Endothelial cell of umbilical vein (primary cell): ENCODE results near the gene DPF3. TPM values are rescaled to one million over a fixed set of nuclear protein-coding genes. Genes with fewer than 3 reads are reported as not detected.

Experiments
- BruUV-seq: library from RNA; stranded (reverse); fragments of 400-500 nt; replicated peaks from 2 replicates; lab custom pipeline; 2021; lab: Mats Ljungman, UMichigan
- CTCF ChIA-PET: fragments of 300-600, 350-600 bp; sonication (Branson Sonifier 250); formaldehyde crosslinking; loops from one replicate; lab custom pipeline; 2021; ENCODE audit warnings: antibody characterized with exemption, inconsistent platforms; lab: Charles Lee
- POLR2A ChIA-PET: fragments of 300-600, 350-600 bp; sonication (Branson Sonifier 250); formaldehyde crosslinking; loops from one replicate; lab custom pipeline; 2021; ENCODE audit warnings: antibody characterized with exemption, inconsistent platforms; lab: Charles Lee
- DNase-seq: peaks from one replicate; pipeline ENCODE4 v3.0.0-alpha.2; 2011; ENCODE audit warnings: low read depth, low spot score
- FAIRE-seq: peaks from 2 replicates; lab custom pipeline; 2011; peaks lifted over from hg19 to GRCh38; lab: Jason Lieb, UNC
- H2AFZ ChIP-seq: 2 replicates; pipeline ENCODE4 v1.6.0; 2012; ENCODE audit warnings: low read depth, low read length, control low read depth, inconsistent platforms
- H3K27ac ChIP-seq: 2 replicates; pipeline ENCODE4 v1.5.1; 2011; ENCODE audit warnings: low read depth, mild to moderate bottlenecking, control low read depth, low read length, moderate library complexity; ENCODE audit not compliant: insufficient read depth
- H3K27me3 ChIP-seq, 2 experiments: 2 replicates each; pipeline versions ENCODE4 v1.6.0 to v1.6.1; 2011; ENCODE audit warnings: low read length in 2 of 2, mixed read lengths in 1 of 2; ENCODE audit not compliant: control insufficient read depth in 2 of 2, insufficient read depth in 2 of 2
- H3K36me3 ChIP-seq, 2 experiments: 2 replicates in 1 of 2; 3 replicates in 1 of 2; pipeline ENCODE4 v1.5.1; 2011; ENCODE audit warnings: low read length in 2 of 2, mild to moderate bottlenecking in 1 of 2, moderate library complexity in 1 of 2; ENCODE audit not compliant: control insufficient read depth in 2 of 2, insufficient read depth in 2 of 2; ENCODE audit errors: extremely low read depth in 1 of 2
- H3K4me1 ChIP-seq: 3 replicates; pipeline ENCODE4 v1.5.1; 2011; ENCODE audit warnings: mild to moderate bottlenecking, low read length; ENCODE audit not compliant: control insufficient read depth, insufficient read depth; ENCODE audit errors: extremely low read depth
- H3K4me2 ChIP-seq: 2 replicates; pipeline ENCODE4 v1.6.1; 2011; ENCODE audit warnings: low read length, control low read depth, mixed read lengths; ENCODE audit not compliant: insufficient read depth
- H3K4me3 ChIP-seq, 3 experiments: fragments of 200-600 bp in 1 of 3; sonication (generic), shearing (Covaris generic) in 1 of 3; replicated peaks in 1 of 3; 2 replicates each; pipeline ENCODE4 v1.5.1; 2011 to 2016; ENCODE audit warnings: control low read depth in 3 of 3, low read length in 3 of 3, mild to moderate bottlenecking in 2 of 3, inconsistent platforms in 1 of 3, low read depth in 1 of 3, moderate library complexity in 1 of 3; ENCODE audit not compliant: insufficient read depth in 1 of 3
- H3K79me2 ChIP-seq: 2 replicates; pipeline ENCODE4 v1.6.0; 2012; ENCODE audit warnings: low read length, inconsistent platforms; ENCODE audit not compliant: control insufficient read depth, insufficient read depth
- H3K9ac ChIP-seq: replicated peaks from 2 replicates; pipeline ENCODE3; 2011; ENCODE audit warnings: low read length, control low read depth; ENCODE audit not compliant: insufficient read depth; ENCODE audit errors: extremely low read depth
- H3K9me1 ChIP-seq: replicated peaks from 3 replicates; pipeline ENCODE4 v1.6.0; 2011; ENCODE audit warnings: mild to moderate bottlenecking, low read length; ENCODE audit not compliant: control insufficient read depth, insufficient read depth; ENCODE audit errors: extremely low read depth
- H3K9me3 ChIP-seq: replicated peaks from 2 replicates; pipeline ENCODE4 v1.5.1; 2012; ENCODE audit warnings: low read length, inconsistent platforms; ENCODE audit not compliant: control insufficient read depth, insufficient read depth
- H4K20me1 ChIP-seq: replicated peaks from 2 replicates; pipeline ENCODE3; 2011; ENCODE audit warnings: mild to moderate bottlenecking, low read length; ENCODE audit not compliant: control insufficient read depth, insufficient read depth; ENCODE audit errors: extremely low read depth
- EZH2 ChIP-seq: IDR thresholded peaks from 2 replicates; pipeline ENCODE4 v1.6.1; 2012; ENCODE audit warnings: borderline replicate concordance, low read depth, mild to moderate bottlenecking, moderate library complexity, low read length, inconsistent platforms; ENCODE audit not compliant: severe bottlenecking
- FOS ChIP-seq: IDR thresholded peaks from 2 replicates; pipeline ENCODE4 v1.6.1; 2011; ENCODE audit warnings: mild to moderate bottlenecking, low read length, moderate library complexity, borderline replicate concordance; ENCODE audit not compliant: insufficient read depth
- GATA2 ChIP-seq: IDR thresholded peaks from 2 replicates; pipeline ENCODE4 v1.7.0; 2011; ENCODE audit warnings: low read depth, mild to moderate bottlenecking, moderate library complexity, mixed read lengths, low read length; ENCODE audit not compliant: insufficient read length, insufficient read depth
- JUN ChIP-seq: IDR thresholded peaks from 2 replicates; pipeline ENCODE4 v1.6.1; 2011; ENCODE audit warnings: borderline replicate concordance, low read depth; ENCODE audit not compliant: insufficient read length, insufficient read depth
- MYC ChIP-seq: IDR thresholded peaks from one replicate; pipeline ENCODE4 v1.6.1; 2011; ENCODE audit warnings: mild to moderate bottlenecking, low read depth, low read length
- POLR2A ChIP-seq: IDR thresholded peaks from 2 replicates; pipeline ENCODE4 v1.6.1; 2012; ENCODE audit warnings: low read depth, mild to moderate bottlenecking, control low read depth, low read length
- POLR2AphosphoS5 ChIP-seq: IDR thresholded peaks from 2 replicates; pipeline ENCODE4 v1.6.1; 2012; ENCODE audit warnings: low read depth, mild to moderate bottlenecking, control low read depth, low read length, moderate library complexity; ENCODE audit not compliant: insufficient read depth
- dilution Hi-C: fragments of 300-500 bp; cut with MboI; formaldehyde crosslinking; loops from one replicate; pipeline ENCODE4 v1.15.0; 2019; ENCODE audit warnings: low sequenced_read_pairs; ENCODE audit not compliant: extremely low pct_ligation_motif_present
- intact Hi-C: fragments of 100-400 bp; cut with micrococcal nuclease; formaldehyde crosslinking; loops from one replicate; pipeline ENCODE4 v1.10.0; 2022
- polyA plus RNA-seq, 4 experiments: library from polyadenylated mRNA; depleted of rRNA in 3 of 4; stranded (reverse) in 3 of 4; unstranded in 1 of 4; fragments of >200 nt; gene quantifications; 2 replicates each; pipeline versions ENCODE4 v1.2.1 to v1.2.3, GENCODE V29; 2011 to 2012; ENCODE audit warnings: missing spikeins in 1 of 4
- total RNA-seq: library from RNA; stranded (reverse); gene quantifications from 2 replicates; pipeline ENCODE4 v1.2.3, GENCODE V29; 2021
- TF ChIP-seq, protein P1 (sequence below), 2 donors: IDR thresholded peaks; 1 replicate in 1 of 2; 2 replicates in 1 of 2; pipeline ENCODE4 v1.5.1; 2011; ENCODE audit warnings: low read length in 2 of 2, mild to moderate bottlenecking in 2 of 2, moderate library complexity in 2 of 2, control low read depth in 1 of 2, inconsistent platforms in 1 of 2, low read depth in 1 of 2; ENCODE audit not compliant: insufficient read depth in 1 of 2; ENCODE audit errors: extremely low read depth in 1 of 2
- TF ChIP-seq, protein P2 (sequence below): IDR thresholded peaks from 2 replicates; pipeline ENCODE4 v1.6.1; 2011; ENCODE audit not compliant: insufficient read depth, insufficient read length

Gene DPF3
- total and polyA plus RNA-seq, 2 donors (not counting 3 experiments of a cell fraction or from before 2014, with no cell fraction given), result 2.4 to 3.5 TPM

DNA sequence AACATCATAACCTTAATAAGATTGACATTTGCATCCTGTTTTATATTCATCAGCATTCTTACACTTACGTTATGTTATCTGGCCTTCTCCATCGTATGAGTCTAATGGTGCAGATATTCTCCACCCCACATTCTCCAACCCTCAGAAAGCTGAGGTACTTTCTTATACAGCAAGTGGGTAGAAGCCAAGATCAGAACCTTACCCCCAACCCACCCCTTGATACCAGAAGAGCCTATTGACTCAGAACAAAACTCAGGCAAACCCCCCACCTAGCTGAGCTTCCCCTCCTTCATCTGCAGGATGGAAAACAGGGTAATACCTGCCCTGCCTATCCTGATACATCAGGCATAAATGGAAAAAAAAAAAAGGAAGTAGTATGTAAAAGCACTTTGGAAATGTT lies 77.6 kb downstream of the DPF3 start:
- TF ChIP-seq GATA2 (no peak), JUN (no peak), POLR2A (no peak), MYC (no peak), EZH2 (no peak), POLR2AphosphoS5 (no peak), FOS (no peak)
- TF ChIP-seq, protein P1, sequence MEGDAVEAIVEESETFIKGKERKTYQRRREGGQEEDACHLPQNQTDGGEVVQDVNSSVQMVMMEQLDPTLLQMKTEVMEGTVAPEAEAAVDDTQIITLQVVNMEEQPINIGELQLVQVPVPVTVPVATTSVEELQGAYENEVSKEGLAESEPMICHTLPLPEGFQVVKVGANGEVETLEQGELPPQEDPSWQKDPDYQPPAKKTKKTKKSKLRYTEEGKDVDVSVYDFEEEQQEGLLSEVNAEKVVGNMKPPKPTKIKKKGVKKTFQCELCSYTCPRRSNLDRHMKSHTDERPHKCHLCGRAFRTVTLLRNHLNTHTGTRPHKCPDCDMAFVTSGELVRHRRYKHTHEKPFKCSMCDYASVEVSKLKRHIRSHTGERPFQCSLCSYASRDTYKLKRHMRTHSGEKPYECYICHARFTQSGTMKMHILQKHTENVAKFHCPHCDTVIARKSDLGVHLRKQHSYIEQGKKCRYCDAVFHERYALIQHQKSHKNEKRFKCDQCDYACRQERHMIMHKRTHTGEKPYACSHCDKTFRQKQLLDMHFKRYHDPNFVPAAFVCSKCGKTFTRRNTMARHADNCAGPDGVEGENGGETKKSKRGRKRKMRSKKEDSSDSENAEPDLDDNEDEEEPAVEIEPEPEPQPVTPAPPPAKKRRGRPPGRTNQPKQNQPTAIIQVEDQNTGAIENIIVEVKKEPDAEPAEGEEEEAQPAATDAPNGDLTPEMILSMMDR (IDR thresholded peaks at IDR 0.05; ENCODE audit: extremely low read depth in 1 of 2, insufficient read depth in 1 of 2, low read depth in 1 of 2, low read length in 2 of 2), result no peak
- TF ChIP-seq, protein P2, sequence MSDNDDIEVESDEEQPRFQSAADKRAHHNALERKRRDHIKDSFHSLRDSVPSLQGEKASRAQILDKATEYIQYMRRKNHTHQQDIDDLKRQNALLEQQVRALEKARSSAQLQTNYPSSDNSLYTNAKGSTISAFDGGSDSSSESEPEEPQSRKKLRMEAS, result no peak
- DNase-seq (no peak), FAIRE-seq (no peak)
- no peaks in the 10 kb centered on the region for H3K9me1 ChIP-seq
- no peaks in the 10 kb centered on the region for H3K36me3 ChIP-seq
- POLR2A ChIA-PET, result no interaction called here
- H4K20me1 ChIP-seq, result no peaks in the 10 kb centered on the region
- no peak overlapping the region for H2AFZ ChIP-seq
- H3K4me3 ChIP-seq, result no peak overlapping the region
- peaks cover 2% of the 10 kb centered on the region for H3K79me2 ChIP-seq
- H3K9me3 ChIP-seq, result no peaks in the 10 kb centered on the region
- H3K9ac ChIP-seq, result no peak overlapping the region
- intact Hi-C loops (no loop called here), dilution Hi-C loops (no loop called here)
- no TSS peak for BruUV-seq
- CTCF ChIA-PET, result interaction anchor here (1.3 kb wide), 1 partner anchor 9 kb away, joined by 3 read pairs; no protein-coding TSS in a partner anchor
- no peaks in the 10 kb centered on the region for H3K4me1 ChIP-seq
- no peak overlapping the region for H3K4me2 ChIP-seq
- H3K27me3 ChIP-seq, result no peaks in the 10 kb centered on the region
- no peak overlapping the region for H3K27ac ChIP-seq
